H54 (cell line): ENCODE data around the gene CUEDC2.

Experiments used
- DNase-seq: peaks from one replicate; pipeline ENCODE4 v3.0.0; 2011; ENCODE audit warnings: low spot score, mixed read lengths; ENCODE audit not compliant: insufficient read length
- FAIRE-seq: peaks from 3 replicates; lab custom pipeline; 2011; peaks lifted over from hg19 to GRCh38; lab: Jason Lieb, UNC
- POLR2A ChIP-seq: IDR thresholded peaks from 2 replicates; pipeline ENCODE4 v1.6.1; 2011; ENCODE audit warnings: low read depth, mild to moderate bottlenecking, low read length

CUEDC2 gene

GRCh38 chr10:102413806-102414561 lies 18.4 kb downstream of the CUEDC2 start:
- no peak for TF ChIP-seq POLR2A
- FAIRE-seq, result no peak
- DNase-seq, result no peak

- no peak for FAIRE-seq
- no peak for TF ChIP-seq POLR2A
- DNase-seq, result peak; percentile 72
Measured at GRCh38 chr10:102413053-102413705, 19.2 kb downstream of the CUEDC2 start.

DNA sequence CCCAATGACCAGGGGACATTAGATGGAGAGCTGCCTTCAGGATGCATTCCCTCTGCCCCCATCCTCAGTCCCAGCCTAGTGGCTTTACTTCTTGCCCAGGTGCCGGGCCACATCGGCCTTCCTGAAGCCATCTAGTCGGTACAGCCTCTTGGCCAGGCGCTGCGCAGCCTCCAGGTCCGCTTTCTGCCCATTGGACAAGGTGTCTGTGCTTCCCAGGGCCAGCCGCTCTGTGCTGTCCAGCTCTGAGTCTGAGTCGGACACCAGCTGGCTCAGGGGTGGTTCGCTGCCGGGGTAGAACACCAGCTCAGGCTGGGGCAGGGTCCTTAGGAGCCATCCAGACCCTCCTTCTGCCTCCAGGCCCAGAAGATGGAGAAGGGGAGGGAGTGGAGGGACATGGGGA lies 20.1 kb downstream of the CUEDC2 start:
- no peak for DNase-seq
- TF ChIP-seq POLR2A, result no peak
- no peak for FAIRE-seq

GRCh38 chr10:102411341-102412255 lies 20.8 kb downstream of the CUEDC2 start:
- 0 out of 2 replicates have a peak, but pooled peaks have one; percentile 15 for TF ChIP-seq POLR2A
- FAIRE-seq (no peak), DNase-seq (no peak)

- DNase-seq (no peak), FAIRE-seq (no peak)
- no peak for TF ChIP-seq POLR2A
Measured at GRCh38 chr10:102410429-102411073, 21.8 kb downstream of the CUEDC2 start.

DNA sequence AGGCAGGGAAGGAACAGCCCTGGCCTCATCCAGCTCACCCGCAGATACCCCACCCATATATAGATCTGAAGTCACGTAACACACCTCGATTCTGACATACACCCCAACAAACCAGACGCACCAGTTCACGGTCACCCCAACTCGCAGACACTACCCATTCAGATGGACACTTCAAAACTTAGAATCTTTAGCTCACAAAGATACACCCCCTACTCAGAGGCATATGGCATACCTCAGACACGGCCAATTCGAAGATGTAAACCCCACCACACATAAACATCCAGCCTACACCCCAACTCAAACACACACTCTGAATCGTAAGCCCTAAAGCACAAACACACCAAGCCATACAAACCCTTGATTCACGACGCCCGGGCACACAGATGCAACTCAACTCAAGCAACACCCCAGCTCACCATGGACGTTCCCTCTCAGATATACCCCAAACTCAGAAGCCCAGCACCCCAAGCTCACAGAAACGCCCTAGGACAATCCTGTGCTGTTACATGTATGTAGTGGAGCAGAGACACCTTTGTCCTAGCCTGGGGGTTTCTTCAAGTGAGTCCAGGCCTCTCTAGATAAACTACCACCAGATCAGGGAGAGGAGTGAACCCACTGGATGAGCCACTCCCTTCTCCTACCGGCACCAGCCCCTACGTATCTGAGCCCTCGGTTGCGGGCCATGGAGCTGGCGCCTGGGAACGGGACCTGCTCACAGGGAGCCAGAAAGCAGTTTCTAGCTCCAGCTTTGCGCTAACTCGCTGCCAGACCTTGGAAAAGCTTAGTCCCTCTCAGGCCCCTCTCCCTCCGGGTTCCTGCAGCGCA lies 22.6 kb downstream of the CUEDC2 start:
- no peak for TF ChIP-seq POLR2A
- DNase-seq, result no peak
- no peak for FAIRE-seq

GRCh38 chr10:102408728-102409603 lies 23.4 kb downstream of the CUEDC2 start:
- FAIRE-seq (no peak), DNase-seq (no peak)
- no peak for TF ChIP-seq POLR2A

DNA sequence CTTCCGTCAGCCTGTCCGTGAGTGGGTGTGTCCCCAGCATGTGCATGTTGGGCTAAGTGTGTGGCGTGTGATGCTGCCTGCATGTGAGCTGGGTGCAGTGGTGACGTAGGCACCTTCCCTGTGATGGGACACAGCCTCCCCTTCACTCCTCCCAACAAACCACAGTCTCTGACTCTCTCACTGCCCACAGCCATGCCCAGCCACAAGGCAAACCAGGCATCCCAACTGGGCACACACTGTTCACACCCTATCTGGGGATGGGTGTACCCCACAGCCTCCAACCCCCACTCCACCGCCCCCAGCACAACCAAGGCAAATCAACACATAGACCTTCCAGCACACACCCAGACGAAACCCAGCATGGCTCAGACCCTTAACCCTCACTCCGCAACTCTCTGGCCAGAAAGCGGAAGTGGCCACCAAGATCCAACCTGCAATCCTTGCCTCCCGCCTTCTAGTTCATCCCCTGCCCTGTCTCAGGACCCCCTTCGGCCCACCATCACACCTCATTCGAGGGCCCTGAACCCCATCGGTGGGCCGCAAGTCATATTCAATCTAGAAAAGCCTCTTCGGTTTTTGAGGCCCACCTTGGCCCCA lies 24.1 kb downstream of the CUEDC2 start:
- no peak for FAIRE-seq
- no peak for TF ChIP-seq POLR2A
- no peak for DNase-seq

DNA sequence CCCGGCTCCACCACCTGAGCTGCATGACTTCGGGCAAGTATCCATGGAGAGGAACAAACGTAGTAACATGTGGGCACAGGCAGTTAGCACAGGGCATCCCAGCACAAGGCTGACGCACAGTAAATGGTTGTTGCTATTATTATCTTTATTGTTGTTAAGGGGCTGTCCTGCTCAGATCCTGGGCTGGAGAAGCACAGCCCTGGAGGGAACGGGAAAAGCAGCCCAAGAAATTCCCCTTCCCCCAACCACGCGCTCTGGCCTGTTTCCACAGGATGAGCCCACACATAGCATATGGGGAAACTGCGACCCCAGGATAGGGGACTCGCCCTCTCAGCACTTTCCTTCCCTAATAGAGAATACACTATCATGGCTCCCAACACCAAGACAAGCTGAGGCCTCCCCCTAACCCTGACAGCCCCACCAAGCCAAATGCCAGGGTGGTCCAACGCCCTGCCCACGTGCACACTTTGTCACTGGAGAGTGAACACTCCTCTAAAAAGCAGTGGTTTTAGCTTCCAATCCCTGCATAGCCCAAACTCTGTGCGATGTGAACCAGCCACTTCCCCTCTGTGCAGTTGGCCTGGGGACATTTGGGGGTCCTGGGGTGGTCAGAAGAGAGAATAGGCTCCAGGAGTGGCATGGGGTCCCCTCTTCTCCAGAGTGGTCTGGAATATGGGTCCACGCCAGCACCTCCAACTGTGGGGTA lies 24.8 kb downstream of the CUEDC2 start:
- DNase-seq (no peak), FAIRE-seq (no peak)
- no peak for TF ChIP-seq POLR2A

GRCh38 chr10:102406815-102407214 lies 25.6 kb downstream of the CUEDC2 start:
- no peak for FAIRE-seq
- no peak for TF ChIP-seq POLR2A
- DNase-seq, result no peak

DNA sequence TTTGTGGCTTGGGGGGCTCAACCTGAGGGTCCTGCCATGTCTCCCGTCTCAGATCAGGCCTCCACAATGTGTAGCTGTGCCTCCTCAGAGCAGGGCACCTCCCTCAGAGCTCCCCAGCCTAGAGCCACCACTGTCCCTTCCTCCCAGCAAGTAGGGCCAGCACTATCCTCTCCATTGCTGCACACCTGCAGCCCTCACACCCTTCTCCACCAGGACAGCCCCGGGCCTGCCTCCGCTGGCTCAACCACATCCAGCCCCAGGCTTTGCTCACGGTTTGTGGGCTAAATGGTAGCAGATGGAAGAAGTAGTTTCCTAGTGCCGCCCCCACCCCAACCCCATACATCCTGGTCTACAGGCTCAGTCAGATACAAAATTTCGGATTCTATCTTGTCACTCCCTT lies 26.7 kb downstream of the CUEDC2 start:
- no peak for TF ChIP-seq POLR2A
- no peak for DNase-seq
- FAIRE-seq, result no peak

DNA sequence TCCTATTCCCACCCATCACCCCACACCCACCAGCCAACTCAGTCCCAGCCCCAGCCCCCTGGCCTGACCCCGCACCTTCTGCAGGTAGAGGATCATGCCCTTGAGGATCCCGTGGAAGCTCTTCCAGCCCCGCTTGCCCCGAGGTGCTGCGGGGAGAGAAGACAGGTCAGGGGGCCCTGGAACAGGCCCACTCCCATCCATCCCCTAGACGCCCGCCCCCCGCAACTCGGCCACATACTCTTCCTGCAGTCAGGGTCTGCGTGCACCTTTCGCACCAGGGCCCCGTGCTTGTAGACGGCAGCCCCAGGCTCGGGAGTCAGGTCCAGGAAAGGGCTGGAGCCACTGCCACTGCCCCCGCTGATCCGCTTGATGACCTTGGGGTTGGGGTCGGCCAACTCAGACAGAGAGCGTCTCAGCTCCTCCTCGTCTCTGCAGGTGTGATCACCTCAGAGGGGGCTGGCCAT lies 27.2 kb downstream of the CUEDC2 start:
- no peak for TF ChIP-seq POLR2A
- FAIRE-seq (no peak), DNase-seq (no peak)
